ENCODE measurements around the gene ITFG1. TPM values are rescaled to one million over a fixed set of nuclear protein-coding genes. Genes with fewer than 3 reads are reported as not detected.

ITFG1 gene
- total and polyA plus RNA-seq, 4 donors = 37.4 to 61.9 (median 48.6) TPM

DNA sequence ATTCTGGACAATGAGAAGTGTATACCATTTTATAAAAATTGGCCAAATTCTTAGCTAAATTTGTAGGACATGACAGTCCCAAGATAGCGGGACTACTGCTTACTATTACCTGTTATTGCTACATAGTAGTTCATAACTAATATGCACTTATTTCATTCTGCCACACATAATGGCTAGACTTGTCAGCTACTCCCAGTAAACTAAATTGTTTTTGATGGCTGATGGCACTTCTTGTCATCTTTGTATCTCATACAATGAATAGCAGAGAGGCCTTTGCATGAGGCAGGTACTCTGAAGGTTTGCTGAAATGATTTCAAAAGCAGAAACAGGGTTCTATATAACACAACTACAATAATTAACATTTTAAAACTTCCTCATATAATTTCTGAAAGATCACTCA lies 44.0 kb downstream of the ITFG1 start:
- 97% methylated on average over 1 of the region's 1 CpG for WGBS, 2 donors
- Histone ChIP-seq H3K27me3 (ENCODE audit: control insufficient read depth in 1 of 2, insufficient read depth in 2 of 2, low read length in 1 of 2) (no peaks in the 10 kb centered on the region), H3K4me3 (ENCODE audit: low read length in 2 of 2) (no peak overlapping the region), H3K27ac (ENCODE audit: low read depth in 1 of 2, low read length in 2 of 2) (no peak overlapping the region), H3K9me3 (ENCODE audit: control insufficient read depth, low read length) (no peaks in the 10 kb centered on the region), H3K4me1 (ENCODE audit: control insufficient read depth in 1 of 2, insufficient read depth in 2 of 2, low read length in 2 of 2) (no peaks in the 10 kb centered on the region), H3K36me3 (ENCODE audit: control insufficient read depth in 1 of 2, insufficient read depth in 2 of 2, low read length in 1 of 2) (no peaks in the 10 kb centered on the region)
- ATAC-seq (ENCODE audit: low FRiP score) (no peak), DNase-seq (no peak)
- intact Hi-C loops (cut with DNase I) = no loop called here

DNA sequence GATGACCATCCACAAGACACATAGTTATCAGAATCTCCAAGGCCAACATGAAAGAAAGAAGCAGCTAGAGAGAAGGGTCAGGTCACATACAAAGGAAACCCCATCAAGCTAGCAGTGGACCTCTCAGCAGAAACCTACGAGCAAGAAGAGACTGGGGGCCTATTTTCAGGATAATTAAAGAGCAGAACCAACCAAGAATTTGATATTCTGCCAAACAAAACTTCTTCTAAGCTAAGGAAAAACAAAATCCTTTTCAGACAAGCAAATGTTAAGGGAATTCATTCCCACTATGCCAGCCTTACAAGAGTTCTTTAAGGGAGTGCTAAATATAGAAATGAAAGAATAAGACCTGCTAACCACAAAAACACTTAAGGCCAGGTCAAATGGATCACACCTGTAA lies 47.8 kb downstream of the ITFG1 start:
- no peaks in the 10 kb centered on the region for H3K36me3 ChIP-seq (ENCODE audit: control insufficient read depth in 1 of 2, insufficient read depth in 2 of 2, low read length in 1 of 2)
- H3K4me3 ChIP-seq (ENCODE audit: low read length in 2 of 2) = no peak overlapping the region
- 3 to 6% methylated on average over 1 of the region's 1 CpG for WGBS, 2 donors
- intact Hi-C loops (cut with DNase I) = no loop called here
- no peak overlapping the region for H3K27ac ChIP-seq (ENCODE audit: low read depth in 1 of 2, low read length in 2 of 2)
- no peaks in the 10 kb centered on the region for H3K9me3 ChIP-seq (ENCODE audit: control insufficient read depth, low read length)
- no peaks in the 10 kb centered on the region for H3K4me1 ChIP-seq (ENCODE audit: control insufficient read depth in 1 of 2, insufficient read depth in 2 of 2, low read length in 2 of 2)
- DNase-seq (no peak), ATAC-seq (ENCODE audit: low FRiP score) (no peak)
- H3K27me3 ChIP-seq (ENCODE audit: control insufficient read depth in 1 of 2, insufficient read depth in 2 of 2, low read length in 1 of 2) = no peaks in the 10 kb centered on the region

DNA sequence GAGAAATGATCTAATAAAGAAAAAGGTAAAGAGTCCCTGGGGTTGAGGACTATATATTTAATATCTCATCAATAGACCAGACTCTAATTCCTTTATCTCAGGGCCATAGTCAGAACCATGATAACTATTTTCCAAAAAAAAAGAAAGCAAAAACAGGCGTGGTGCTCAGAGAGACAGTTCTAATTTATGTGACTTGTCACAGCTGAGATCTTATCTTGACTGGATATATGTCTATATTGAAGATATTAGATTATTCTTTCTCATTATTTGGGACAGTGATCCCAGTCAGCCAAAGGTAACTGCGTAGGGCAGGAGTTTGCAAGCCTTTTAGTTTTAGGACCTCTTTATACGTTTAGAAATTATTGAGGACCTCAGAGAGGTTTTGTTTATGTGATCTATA lies 52.4 kb downstream of the ITFG1 start:
- Histone ChIP-seq H3K4me1 (ENCODE audit: control insufficient read depth in 1 of 2, insufficient read depth in 2 of 2, low read length in 2 of 2) (no peaks in the 10 kb centered on the region), H3K9me3 (ENCODE audit: control insufficient read depth, low read length) (no peaks in the 10 kb centered on the region), H3K36me3 (ENCODE audit: control insufficient read depth in 1 of 2, insufficient read depth in 2 of 2, low read length in 1 of 2) (no peaks in the 10 kb centered on the region), H3K4me3 (ENCODE audit: low read length in 2 of 2) (no peak overlapping the region), H3K27ac (ENCODE audit: low read depth in 1 of 2, low read length in 2 of 2) (no peak overlapping the region), H3K27me3 (ENCODE audit: control insufficient read depth in 1 of 2, insufficient read depth in 2 of 2, low read length in 1 of 2) (no peaks in the 10 kb centered on the region)
- 85 to 89% methylated on average over 3 of the region's 3 CpGs for WGBS, 2 donors
- no peak for ATAC-seq (ENCODE audit: low FRiP score)
- intact Hi-C loops (cut with DNase I) = no loop called here
- DNase-seq = no peak

DNA sequence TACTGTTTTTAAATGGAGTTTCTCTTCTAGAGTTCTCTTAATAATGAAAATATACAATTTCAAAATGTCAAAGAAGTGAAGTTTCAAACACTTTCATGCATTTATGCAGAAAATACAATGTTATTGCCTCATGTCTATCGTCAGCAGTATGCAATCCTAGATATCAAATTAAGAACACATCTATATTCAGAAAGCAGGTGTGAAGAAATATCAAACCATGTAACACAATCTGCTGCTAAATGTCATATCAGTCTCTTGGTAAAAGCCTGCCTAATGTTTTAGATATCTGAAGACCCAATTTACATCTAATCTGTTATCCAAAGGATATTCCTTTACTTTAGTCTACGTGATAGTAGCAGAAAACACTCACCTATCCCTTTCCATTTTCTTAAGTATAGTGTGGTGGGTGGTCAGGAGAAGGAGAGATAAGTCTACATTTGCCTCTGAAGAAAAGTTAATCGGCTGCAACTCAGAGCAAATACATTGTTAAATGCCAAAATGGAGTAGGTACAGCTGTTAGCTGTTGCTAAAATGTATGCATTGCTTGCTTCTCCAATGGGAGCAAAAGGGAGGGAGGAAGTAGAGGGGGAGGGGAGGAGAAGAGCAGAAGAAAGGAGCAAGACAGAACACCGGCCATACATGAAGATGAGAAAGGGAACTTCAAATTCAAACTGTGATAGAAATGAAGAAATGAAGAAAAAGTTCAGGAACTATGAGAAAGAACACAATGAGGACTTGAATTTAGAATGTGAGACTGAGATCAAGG lies 64.9 kb downstream of the ITFG1 start:
- no peaks in the 10 kb centered on the region for H3K9me3 ChIP-seq (ENCODE audit: control insufficient read depth, low read length)
- no peak for ATAC-seq (ENCODE audit: low FRiP score)
- peaks cover 2 to 3% of the 10 kb centered on the region in 2 donors for H3K4me1 ChIP-seq (ENCODE audit: control insufficient read depth in 1 of 2, insufficient read depth in 2 of 2, low read length in 2 of 2)
- DNase-seq = no peak
- intact Hi-C loops (cut with DNase I) = no loop called here
- no peak overlapping the region for H3K4me3 ChIP-seq (ENCODE audit: low read length in 2 of 2)
- H3K27me3 ChIP-seq (ENCODE audit: control insufficient read depth in 1 of 2, insufficient read depth in 2 of 2, low read length in 1 of 2) = no peaks in the 10 kb centered on the region
- H3K36me3 ChIP-seq (ENCODE audit: control insufficient read depth in 1 of 2, insufficient read depth in 2 of 2, low read length in 1 of 2) = no peaks in the 10 kb centered on the region
- 91 to 92% methylated on average over 4 of the region's 4 CpGs for WGBS, 2 donors
- H3K27ac ChIP-seq (ENCODE audit: low read depth in 1 of 2, low read length in 2 of 2) = no peak overlapping the region

DNA sequence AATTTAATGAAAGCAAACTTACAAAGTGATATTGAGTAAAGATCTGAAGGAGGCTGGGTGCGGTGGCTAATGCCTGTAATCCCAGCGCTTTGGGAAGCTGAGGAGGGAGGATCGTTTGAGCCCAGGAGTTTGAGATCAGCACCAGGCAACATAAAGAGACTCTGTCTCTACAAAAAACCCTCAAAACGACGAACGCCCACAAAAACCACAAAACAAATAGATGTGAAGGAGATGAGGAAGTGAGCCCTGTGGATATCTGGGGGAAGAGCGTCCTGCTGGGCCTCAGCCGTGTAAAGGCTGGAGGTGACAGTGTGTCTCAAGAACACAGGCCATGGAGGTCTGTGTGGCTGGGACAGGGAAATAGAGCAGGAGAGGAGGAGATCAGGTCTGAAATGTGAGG lies 68.8 kb downstream of the ITFG1 start:
- WGBS, 2 donors = 80 to 81% methylated on average over 8 of the region's 8 CpGs
- Histone ChIP-seq H3K4me1 (ENCODE audit: control insufficient read depth in 1 of 2, insufficient read depth in 2 of 2, low read length in 2 of 2) (peaks cover 0 to 3% of the 10 kb centered on the region in 2 donors), H3K36me3 (ENCODE audit: control insufficient read depth in 1 of 2, insufficient read depth in 2 of 2, low read length in 1 of 2) (no peaks in the 10 kb centered on the region), H3K4me3 (ENCODE audit: low read length in 2 of 2) (no peak overlapping the region), H3K9me3 (ENCODE audit: control insufficient read depth, low read length) (no peaks in the 10 kb centered on the region), H3K27me3 (ENCODE audit: control insufficient read depth in 1 of 2, insufficient read depth in 2 of 2, low read length in 1 of 2) (no peaks in the 10 kb centered on the region), H3K27ac (ENCODE audit: low read depth in 1 of 2, low read length in 2 of 2) (no peak overlapping the region)
- intact Hi-C loops (cut with DNase I) = no loop called here
- DNase-seq = no peak
- ATAC-seq (ENCODE audit: low FRiP score) = no peak

DNA sequence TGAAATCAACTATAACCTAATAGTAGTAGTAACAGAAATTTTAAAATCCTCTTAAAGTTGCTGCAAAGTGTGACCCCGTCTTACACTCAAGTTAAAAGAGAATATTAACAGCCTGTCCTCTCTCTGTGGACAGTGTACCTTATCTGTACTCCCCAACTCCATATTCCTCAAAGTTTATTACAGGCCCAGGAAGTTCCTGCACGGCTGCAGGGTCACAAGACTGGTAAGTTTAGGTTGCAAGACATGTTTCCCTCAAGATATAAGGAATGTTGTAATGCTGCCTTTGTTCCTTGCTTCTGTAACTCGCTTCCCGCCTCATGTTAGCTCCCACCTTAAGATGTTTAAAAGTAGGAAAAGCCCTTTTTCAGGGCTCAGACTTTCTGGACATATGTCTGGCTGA lies 72.2 kb downstream of the ITFG1 start:
- H3K4me3 ChIP-seq (ENCODE audit: low read length in 2 of 2) = no peak overlapping the region
- DNase-seq = no peak
- no peak overlapping the region for H3K27ac ChIP-seq (ENCODE audit: low read depth in 1 of 2, low read length in 2 of 2)
- intact Hi-C loops (cut with DNase I) = no loop called here
- H3K36me3 ChIP-seq (ENCODE audit: control insufficient read depth in 1 of 2, insufficient read depth in 2 of 2, low read length in 1 of 2) = no peaks in the 10 kb centered on the region
- 89 to 91% methylated on average over 4 of the region's 4 CpGs for whole genome bisulfite sequencing, 2 donors
- no peak for ATAC-seq (ENCODE audit: low FRiP score)
- H3K4me1 ChIP-seq (ENCODE audit: control insufficient read depth in 1 of 2, insufficient read depth in 2 of 2, low read length in 2 of 2) = no peaks in the 10 kb centered on the region
- H3K9me3 ChIP-seq (ENCODE audit: control insufficient read depth, low read length) = no peaks in the 10 kb centered on the region
- no peaks in the 10 kb centered on the region for H3K27me3 ChIP-seq (ENCODE audit: control insufficient read depth in 1 of 2, insufficient read depth in 2 of 2, low read length in 1 of 2)

DNA sequence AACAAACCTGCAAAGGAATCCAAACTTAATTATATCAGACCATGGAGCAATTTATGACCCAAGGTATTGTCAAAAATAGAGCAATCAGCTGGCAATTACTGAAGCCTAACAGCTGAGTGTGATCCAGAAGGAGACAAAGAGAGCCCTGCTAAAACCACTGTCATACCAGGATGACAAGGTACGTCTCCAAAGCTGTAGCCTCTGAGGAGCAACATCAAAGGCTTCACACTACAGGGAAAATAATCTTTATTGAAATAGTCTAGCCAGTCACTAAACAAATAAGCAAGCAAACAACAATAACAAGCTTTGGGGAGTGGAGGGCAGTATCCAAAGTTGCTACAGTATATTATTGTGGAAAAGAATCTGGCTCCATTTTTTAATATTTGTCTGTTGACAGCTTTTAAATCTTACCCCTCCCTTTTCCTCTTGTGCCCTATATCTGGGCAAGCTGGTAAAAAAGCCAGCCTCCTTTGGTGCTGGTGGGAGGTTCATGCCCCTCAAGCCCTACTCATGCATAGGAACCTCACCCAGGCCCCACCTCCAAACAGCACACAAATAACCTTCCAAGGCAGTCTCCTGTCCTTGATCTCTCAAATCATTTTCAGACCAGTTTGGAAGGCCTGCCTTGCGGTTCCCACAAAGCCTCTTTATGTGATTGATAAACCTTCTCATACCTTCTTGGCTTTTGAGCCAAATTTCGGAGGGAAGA lies 73.7 kb downstream of the ITFG1 start:
- intact Hi-C loops (cut with DNase I) = no loop called here
- ATAC-seq (ENCODE audit: low FRiP score) (no peak), DNase-seq (no peak)
- H3K4me3 ChIP-seq (ENCODE audit: low read length in 2 of 2) = no peak overlapping the region
- H3K9me3 ChIP-seq (ENCODE audit: control insufficient read depth, low read length) = no peaks in the 10 kb centered on the region
- WGBS, 2 donors = 96% methylated on average over 3 of the region's 3 CpGs
- no peaks in the 10 kb centered on the region for H3K27me3 ChIP-seq (ENCODE audit: control insufficient read depth in 1 of 2, insufficient read depth in 2 of 2, low read length in 1 of 2)
- H3K27ac ChIP-seq (ENCODE audit: low read depth in 1 of 2, low read length in 2 of 2) = no peak overlapping the region
- H3K4me1 ChIP-seq (ENCODE audit: control insufficient read depth in 1 of 2, insufficient read depth in 2 of 2, low read length in 2 of 2) = no peaks in the 10 kb centered on the region
- no peaks in the 10 kb centered on the region for H3K36me3 ChIP-seq (ENCODE audit: control insufficient read depth in 1 of 2, insufficient read depth in 2 of 2, low read length in 1 of 2)

DNA sequence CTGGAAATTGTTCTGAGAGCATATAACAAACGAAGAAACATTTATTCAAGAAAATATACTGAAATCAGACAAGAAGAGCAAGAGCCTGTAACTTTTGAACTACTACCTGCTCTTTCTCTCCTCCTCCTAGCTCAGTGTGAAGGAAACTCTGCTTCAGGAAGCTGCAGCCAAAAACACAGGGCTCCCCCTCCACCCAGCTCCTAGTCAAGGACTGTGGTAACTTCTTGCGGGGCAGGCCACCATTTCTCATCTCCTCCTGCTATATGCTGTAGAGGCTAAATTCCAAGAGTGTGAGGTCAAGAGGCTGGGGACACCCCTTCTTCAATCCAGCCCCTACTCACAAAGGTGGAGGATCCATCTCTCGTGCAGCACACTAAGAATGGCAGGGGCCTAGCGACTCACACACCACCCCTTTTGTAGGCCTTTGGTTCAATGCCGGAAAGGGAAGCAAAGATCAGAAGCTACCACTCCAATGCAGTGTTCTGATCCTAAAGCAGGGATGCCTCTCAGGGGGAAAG lies 74.6 kb downstream of the ITFG1 start:
- 93 to 94% methylated on average over 5 of the region's 5 CpGs for WGBS, 2 donors
- H3K4me3 ChIP-seq (ENCODE audit: low read length in 2 of 2) = no peak overlapping the region
- no peaks in the 10 kb centered on the region for H3K4me1 ChIP-seq (ENCODE audit: control insufficient read depth in 1 of 2, insufficient read depth in 2 of 2, low read length in 2 of 2)
- H3K36me3 ChIP-seq (ENCODE audit: control insufficient read depth in 1 of 2, insufficient read depth in 2 of 2, low read length in 1 of 2) = no peaks in the 10 kb centered on the region
- no peaks in the 10 kb centered on the region for H3K9me3 ChIP-seq (ENCODE audit: control insufficient read depth, low read length)
- intact Hi-C loops (cut with DNase I) = no loop called here
- ATAC-seq (ENCODE audit: low FRiP score) = no peak
- H3K27ac ChIP-seq (ENCODE audit: low read depth in 1 of 2, low read length in 2 of 2) = no peak overlapping the region
- DNase-seq = no peak
- no peaks in the 10 kb centered on the region for H3K27me3 ChIP-seq (ENCODE audit: control insufficient read depth in 1 of 2, insufficient read depth in 2 of 2, low read length in 1 of 2)

DNA sequence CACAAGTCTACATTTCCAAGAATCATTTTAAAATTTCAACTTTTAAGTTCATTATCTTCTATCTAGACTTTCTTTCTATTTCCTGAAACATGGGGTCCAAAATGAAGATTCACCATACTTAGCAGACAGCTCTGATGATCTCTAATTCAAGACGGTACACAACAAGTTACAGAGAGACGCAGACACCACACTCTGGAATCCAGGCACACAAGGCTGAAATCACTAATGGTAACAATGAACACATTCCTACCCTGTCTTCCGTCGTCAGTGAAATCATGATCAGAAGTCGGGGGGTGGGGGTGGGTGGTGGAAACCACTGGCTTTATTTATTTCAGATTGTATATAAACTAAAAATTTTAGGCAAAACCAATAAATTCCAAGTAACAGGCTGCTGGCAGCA lies 78.5 kb downstream of the ITFG1 start:
- intact Hi-C loops (cut with DNase I) = no loop called here
- ATAC-seq (ENCODE audit: low FRiP score) (no peak), DNase-seq (no peak)
- Histone ChIP-seq H3K9me3 (ENCODE audit: control insufficient read depth, low read length) (no peaks in the 10 kb centered on the region), H3K4me3 (ENCODE audit: low read length in 2 of 2) (no peak overlapping the region), H3K27ac (ENCODE audit: low read depth in 1 of 2, low read length in 2 of 2) (no peak overlapping the region), H3K27me3 (ENCODE audit: control insufficient read depth in 1 of 2, insufficient read depth in 2 of 2, low read length in 1 of 2) (no peaks in the 10 kb centered on the region), H3K36me3 (ENCODE audit: control insufficient read depth in 1 of 2, insufficient read depth in 2 of 2, low read length in 1 of 2) (no peaks in the 10 kb centered on the region), H3K4me1 (ENCODE audit: control insufficient read depth in 1 of 2, insufficient read depth in 2 of 2, low read length in 2 of 2) (no peaks in the 10 kb centered on the region)
- 89 to 93% methylated on average over 5 of the region's 5 CpGs for whole genome bisulfite sequencing, 2 donors

All from aorta (tissue), 5 donors.